ENCODE data around the gene RUNX3.

Gene RUNX3

GRCh38 chr1:24928689-24929397 is 1.2 kb downstream of the RUNX3 start:
- DNase-seq = peak; percentile 27

GRCh38 chr1:24927988-24928688 is 1.9 kb downstream of the RUNX3 start:
- no peak for DNase-seq

- no peak for DNase-seq
These were observed 2.6 kb downstream of the RUNX3 start for GRCh38 chr1:24927473-24927872.

GRCh38 chr1:24926563-24927249 is 3.4 kb downstream of the RUNX3 start:
- no peak for DNase-seq

- no peak for DNase-seq
These were observed 4.1 kb downstream of the RUNX3 start for GRCh38 chr1:24925963-24926362.

GRCh38 chr1:24925082-24925779 is 4.8 kb downstream of the RUNX3 start:
- DNase-seq = no peak

- no peak for DNase-seq
These were observed 6.5 kb downstream of the RUNX3 start for GRCh38 chr1:24923485-24924113.

GRCh38 chr1:24921938-24922662 is 8.0 kb downstream of the RUNX3 start:
- no peak for DNase-seq

- no peak for DNase-seq
These were observed 8.7 kb downstream of the RUNX3 start for GRCh38 chr1:24921412-24921811.

GRCh38 chr1:24920533-24920925 is 9.5 kb downstream of the RUNX3 start:
- DNase-seq = no peak

GRCh38 chr1:24919791-24920532 is 10.1 kb downstream of the RUNX3 start:
- DNase-seq = no peak

GRCh38 chr1:24918995-24919605 is 11.0 kb downstream of the RUNX3 start:
- no peak for DNase-seq

GRCh38 chr1:24918370-24918769 is 11.7 kb downstream of the RUNX3 start:
- DNase-seq = no peak

- no peak for DNase-seq
These were observed 12.6 kb downstream of the RUNX3 start for GRCh38 chr1:24917327-24918074.

- no peak for DNase-seq
These were observed 14.1 kb downstream of the RUNX3 start for GRCh38 chr1:24915816-24916602.

GRCh38 chr1:24914226-24915069 is 15.6 kb downstream of the RUNX3 start:
- DNase-seq = peak; percentile 75

GRCh38 chr1:24913616-24914225 is 16.4 kb downstream of the RUNX3 start:
- no peak for DNase-seq

- no peak for DNase-seq
These were observed 16.8 kb downstream of the RUNX3 start for GRCh38 chr1:24913274-24913604.

All from left hindlimb (tissue), 1 donor.